COLO668 (cell line): ENCODE measurements around the gene SOS2.

Source experiments
- DNase-seq: peaks from one replicate; lab custom pipeline; 2025; ENCODE audit not compliant: unreplicated experiment; lab: John Stamatoyannopoulos, UW

SOS2 gene

DNA sequence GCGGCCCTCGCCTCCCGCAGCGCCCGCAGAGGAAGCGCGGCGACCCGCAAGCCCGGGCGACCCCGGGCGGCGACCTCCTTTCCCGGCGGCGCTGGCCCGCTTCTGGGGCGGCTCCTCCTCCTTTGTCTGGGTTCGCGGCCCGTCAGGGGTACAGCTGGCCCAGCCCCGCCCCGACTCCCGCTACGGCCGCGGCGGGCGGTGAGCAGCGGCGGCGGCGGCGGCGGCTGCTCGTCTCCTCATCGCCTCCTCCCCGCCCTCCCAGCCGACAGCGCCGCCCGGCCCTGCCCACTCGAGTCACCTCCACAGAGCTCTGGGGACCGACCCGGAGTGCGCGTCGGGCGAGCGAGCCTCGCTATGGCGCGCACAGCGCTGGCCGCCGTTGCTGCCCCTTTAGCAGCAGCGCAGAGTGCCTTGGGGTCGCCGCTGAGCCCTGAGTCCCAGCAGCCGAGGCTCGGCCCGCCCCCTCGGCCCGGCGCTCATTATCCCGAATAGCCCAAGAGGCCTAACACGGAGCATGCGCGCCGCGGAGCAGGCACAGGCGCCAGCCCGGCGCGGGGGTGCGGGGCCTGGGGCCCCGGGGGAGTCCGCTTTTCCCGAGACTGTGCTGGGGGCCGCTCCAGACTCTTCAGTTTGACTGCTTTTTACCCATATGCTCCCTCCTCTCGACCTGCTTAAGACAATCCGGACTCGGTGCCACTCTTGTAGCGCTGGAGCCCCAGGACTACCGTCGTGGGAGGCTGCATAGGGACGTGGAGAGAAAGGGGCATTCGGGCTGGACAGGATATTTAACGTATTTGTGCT, at the start of gene SOS2:
SOS2 (minus strand) TSS at position 104 of the 801 bp plus-strand sequence. CDS start 295 bp downstream, outside the sequence.
- peak; percentile 92 for DNase-seq

DNA sequence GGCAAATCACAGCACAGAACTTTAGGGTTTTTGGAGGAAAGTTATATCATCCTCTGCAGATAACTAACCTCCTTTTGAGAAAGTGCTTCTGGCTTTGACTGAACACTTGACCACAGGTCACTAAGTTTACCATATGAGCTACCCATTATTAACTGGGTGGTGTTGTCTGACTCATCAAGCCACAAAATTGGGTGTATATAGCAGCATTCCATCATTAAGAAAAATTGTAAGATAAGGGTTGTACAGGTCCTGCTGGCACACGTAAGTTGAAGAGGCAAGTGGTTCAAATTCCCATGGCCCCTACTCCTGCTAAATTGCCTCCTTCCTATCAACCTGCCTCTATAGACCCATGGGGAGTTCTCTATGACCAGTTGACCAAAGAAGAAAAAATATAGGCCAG, 41.1 kb upstream of the SOS2 start:
- DNase-seq = no peak

DNA sequence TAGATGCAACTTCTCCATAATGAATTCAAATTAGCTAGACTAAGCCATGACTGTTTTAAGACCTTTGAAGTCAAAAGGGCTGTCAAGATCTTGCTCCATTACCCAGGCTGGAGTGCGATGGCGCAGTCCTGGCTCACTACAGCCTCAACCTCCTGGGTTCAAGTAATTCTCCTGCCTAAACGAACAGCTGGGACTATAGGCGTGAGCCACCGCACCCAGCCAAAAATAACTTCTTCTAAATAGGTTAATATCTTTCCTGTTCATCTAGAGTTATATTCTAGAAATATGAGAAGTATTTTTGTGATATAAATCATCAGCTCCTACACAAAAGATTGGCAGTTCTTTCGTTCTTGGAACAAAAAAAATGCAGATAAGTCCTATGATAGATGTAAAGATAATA, 39.6 kb upstream of the SOS2 start:
- DNase-seq = no peak

DNA sequence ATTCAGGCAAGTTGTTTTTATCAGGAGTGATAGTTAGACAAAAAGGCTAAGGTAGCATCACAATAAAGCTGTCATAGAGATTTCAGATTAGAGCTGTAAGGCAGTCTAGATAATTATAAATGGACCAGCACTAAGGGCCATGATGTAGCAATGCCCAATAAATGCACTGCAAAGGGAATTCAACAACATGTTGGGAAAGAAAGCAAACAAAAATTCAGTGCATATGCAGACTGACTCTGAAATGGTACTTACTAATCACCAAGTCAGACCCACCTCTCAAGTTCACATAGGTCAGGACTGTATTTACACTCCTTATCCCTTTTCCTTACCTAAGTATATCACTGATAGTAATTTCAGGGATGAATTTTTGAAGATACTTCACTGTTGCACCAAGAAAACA, 33.7 kb upstream of the SOS2 start:
- DNase-seq = no peak

DNA sequence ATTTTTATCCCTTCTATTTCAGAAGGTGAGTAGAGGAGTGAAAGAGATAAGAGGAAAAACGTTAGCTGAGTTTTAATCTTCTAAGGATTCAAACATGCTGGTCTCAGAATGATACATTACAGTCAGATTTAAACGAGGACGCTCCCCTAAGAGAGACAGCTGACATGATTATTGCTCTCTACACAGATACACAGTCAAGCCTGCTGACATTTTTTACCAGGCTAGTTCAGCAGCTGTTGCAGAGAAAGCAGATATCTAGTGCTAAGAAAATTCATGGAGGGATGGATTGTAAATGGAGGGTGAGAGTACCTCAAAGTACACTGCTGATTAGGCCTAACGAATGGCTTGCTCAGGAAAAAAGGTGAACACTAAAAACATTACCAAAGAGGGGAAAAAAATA, 31.9 kb upstream of the SOS2 start:
- no peak for DNase-seq

DNA sequence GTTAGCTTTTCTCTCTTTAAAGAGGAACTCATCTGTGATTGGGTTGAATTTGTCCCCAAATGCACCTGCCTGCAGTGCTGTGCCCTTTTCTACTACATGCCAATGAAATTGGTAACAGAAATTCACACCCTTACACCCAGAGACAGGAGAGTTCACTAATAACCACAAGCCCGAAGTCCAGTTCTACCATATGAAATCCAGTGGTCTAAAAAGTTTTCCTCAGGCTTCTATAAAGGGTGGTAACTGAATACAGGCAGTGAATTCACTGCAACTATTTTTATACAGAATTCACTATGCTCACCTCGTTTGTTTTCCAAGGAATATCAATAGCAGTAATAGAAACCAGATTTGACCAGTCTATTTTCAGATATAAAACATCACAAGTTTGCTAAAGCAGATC, 31.5 kb upstream of the SOS2 start:
- DNase-seq = no peak

DNA sequence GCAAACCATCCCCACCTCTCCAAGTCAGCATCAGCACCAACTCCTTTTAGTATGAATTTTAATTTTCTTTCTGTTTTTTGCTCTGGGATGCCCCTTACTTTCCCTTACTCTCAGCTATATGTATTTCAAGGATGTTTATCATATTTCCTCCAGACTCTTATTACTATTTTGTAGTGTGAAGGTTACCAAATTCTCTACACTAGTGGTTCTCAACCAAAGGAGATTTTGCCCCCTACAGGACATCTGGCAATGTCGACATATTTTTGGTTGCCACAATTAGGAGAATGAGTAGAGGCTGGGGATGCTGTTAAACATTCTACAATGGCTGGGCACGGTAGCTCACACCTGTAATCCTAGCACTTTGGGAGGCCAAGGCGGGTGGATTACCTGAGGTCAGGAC, 29.1 kb upstream of the SOS2 start:
- DNase-seq = no peak

DNA sequence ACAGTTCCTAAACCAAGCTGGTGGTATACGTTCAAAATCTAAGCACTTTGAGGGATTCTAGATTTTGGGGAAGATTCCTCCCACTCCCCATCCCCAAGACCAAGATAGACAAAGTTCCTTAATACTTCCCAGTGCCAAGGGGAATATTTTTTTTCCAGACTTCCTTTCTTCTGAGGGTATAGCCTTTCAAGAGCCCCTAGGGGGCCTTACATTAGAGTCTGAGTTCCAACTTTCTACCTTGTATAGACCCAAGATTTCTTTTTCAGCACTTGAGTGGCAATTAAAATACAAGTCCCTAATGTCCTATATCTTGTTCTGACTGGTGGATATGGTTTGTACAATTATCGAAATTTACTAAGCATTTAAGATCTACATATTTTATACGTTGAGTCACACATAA, 28.7 kb upstream of the SOS2 start:
- no peak for DNase-seq

DNA sequence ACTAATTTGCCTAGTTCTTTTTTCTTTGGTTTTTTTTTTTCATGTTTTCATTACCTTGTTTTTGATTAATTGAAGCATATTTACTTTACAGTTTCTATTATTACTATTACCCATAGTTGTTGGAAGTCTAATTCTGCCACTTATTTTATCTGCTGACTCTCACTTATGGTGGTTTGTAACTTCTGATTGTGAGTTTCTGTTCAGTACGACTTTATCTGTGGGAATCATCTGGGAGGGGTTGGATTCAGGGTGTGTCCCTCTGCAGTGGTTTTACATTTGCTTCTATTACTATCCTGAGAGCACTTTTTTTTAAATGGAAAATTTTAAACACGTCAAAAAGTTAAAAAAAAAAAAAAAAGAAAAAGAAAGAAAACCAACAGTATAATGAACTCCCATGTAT, 26.4 kb upstream of the SOS2 start:
- no peak for DNase-seq

DNA sequence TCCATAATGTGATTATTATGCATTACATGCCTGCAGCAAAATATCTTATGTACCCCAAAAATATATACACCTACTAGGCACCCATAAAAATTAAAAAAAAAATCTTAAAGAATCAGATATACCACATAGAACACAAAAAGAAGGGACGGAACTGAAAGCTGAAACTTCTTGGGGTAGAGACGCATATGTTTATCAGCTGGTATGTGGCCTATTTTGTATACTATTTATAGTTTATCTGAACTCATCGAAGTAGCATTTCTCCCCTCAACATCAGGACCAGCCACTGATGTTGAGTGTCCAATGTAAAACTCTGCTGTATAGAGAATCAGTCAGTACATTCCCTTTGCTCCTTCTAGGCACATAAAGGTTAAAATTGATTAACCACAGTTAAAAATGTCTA, 22.9 kb upstream of the SOS2 start:
- no peak for DNase-seq

DNA sequence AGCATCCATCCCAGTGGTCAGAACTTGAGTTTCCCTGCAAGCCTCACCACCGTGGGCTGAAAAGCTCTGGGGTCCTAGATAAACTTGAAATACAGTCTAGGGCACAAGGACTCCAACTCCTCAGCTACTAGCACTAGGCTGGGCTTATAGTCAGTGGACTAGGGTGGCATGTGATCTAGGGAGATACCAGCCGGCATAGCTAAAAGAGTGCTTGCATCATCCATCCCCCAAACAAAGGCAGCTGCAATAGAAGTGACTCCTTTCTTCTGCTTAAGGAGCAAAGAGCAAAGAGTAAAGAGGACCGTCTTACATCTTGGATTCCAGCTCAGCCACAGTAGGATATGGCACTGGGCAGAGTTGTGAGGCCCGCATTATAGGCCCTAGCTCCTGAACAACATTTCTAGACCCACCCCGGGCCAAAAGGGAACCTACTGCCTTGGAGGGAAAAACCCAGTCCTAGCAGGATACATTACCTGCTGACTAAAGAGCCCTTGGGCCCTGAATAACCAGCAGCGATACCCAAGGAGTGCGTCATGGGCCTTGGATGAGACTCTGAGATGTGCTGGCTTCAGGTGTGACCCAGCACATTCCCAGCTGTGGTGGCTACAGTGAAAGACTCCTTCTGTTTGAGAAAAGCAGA, 17.9 kb upstream of the SOS2 start:
- DNase-seq = no peak

DNA sequence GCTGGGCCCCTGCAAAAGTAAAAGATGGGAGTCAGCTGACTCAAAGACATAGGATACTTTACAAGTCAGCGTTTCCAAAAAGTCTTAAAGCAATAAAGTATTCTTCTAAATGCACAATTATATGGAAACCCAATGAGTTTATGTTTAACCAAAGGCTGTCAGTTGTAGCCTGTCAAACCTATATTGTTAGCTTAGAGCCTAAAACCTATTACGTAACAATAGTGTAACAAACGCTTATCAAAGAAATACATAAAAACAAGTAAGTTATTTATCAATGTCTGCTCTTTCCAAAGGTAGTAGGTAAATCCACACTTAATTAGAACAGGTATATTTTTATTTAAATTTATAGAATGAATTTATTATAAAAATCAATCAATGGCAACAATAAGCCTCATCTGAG, 15.9 kb upstream of the SOS2 start:
- DNase-seq = no peak

DNA sequence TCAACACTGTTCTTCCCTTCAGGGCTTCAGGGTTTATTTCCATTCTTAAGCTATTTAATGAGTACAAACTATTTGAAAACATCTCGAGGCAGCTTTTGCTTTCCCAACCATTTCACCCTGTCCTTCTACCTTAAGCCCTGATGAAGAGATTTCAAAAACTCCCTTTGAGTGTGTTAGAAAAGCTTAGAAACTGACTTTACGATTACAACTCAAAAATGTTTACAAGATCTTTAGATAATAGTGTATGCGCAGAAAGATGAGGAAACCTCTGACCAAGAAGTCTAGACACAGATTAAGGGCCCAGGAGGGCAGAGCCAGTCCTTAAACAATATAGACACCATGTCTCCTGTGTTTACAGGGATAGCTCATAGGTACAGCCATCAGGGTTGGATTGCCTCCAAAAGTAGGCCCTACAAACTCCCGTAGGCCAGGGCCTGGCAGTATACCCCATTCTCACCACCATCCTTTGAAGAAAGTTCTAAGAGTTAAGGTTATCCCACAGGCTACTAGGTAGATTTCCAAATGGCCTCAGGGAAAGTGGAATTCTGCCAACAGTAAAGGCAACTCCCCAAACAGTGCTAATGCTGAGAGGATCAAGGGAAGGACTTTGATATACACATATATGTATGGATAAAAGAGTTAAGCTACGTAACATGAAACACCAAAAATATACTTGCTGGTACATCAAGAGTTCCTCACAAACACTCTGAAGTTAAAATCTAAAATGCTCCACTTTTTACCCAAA, 11.4 kb upstream of the SOS2 start:
- no peak for DNase-seq

DNA sequence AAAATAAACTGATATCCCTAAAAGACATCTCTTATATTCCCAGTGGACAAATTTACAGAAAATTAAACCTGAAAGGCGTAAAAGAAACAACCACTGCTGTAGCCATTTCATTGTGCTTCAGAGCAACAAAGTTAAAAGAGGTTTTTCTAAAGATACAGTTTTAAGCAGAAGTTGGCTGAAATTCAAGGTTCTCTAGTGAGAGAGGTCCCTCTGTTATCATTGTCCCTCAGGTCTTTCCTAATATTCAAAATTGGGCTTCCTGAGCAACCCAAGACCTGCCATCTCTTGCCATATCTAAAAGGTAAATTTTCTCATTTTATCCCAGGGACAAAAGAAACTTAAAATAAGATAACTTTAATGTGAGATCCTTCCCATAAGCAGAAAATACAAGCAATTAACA, 10.7 kb upstream of the SOS2 start:
- DNase-seq = no peak

DNA sequence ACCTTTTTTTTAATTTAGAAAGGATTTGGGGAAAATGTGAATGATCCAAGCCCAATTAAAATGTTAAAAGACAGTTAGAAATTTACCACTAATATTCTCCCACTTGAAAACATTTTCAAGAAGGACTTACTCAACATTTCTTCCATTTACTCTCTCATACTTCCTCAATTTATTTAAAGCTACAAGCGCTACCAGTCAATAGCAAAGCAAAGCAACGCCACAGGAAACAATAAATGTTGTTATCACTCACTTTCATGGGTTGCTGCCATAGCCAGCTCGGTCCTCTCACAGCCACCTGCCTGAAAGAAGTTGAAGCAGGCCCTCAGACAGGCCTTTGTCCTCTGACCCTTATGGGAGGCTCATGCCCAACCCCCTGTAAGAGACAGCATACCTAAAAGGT, 6.0 kb upstream of the SOS2 start:
- DNase-seq = no peak

DNA sequence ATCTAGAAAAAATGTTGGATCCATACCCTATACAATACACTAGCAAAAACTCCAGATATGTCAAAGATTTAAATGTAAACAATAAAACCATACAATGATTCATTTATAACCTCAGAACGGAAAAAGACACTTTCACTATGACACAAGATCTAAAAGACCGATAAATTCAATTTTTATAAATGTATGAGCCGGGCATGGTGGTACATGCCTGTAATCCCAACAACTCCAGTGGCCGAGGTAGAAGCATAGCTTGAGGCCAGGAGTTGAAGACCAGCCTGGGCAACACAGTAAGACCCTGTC, 2.5 kb upstream of the SOS2 start:
- no peak for DNase-seq

DNA sequence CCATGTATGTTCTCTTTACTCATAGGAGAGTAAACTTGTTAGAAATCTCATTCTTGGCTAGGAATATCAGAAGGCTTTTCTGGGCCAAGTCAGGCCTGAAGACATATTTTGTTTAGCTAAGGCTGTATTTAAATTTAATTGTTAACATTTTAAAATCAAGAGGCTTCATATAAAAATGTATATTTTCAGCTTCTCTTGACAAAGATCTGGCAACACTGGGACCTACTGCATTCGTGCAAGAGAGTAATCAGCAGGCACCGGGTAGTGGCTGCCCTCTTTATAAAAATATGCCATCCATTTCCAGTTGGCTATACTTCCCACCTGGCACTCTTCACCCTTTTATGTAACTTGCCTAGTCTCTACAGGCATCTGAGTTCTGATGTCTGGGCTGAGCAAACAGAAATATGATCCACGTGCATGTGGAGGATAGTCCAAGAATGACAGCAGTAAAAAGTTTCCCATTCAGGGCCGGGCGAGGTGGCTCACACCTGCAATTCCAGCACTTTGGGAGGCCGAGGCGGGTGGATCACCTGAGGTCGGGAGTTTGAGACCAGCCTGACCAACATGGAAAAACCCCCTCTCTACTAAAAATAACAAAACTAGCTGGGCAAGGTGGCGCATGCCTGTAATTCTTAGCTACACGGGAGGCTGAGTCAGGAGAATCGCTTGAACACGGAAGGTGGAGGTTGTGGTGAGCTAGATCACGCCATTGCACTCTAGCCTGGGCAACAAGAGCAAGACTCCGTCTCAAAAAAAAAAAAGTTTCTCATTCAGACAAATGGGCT, 2.0 kb upstream of the SOS2 start:
- DNase-seq = peak; percentile 43

DNA sequence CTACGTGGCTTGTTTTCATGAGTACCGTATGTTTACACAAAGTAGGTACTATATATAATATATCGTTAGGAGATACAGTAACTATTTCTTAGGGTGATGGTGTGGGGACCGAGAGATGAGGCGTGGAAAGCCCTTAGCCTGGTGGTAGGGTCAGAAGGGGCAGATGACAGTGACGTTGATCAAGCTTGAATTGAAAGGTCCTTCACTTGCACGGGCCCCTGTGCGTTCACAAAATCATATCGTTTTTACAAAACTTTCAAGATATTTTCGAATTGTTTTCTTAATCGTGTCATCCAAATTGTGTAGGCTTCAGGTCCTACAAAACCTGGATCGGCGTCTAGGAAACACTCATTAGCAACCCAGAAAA, 881 bp upstream of the SOS2 start:
- DNase-seq = no peak

DNA sequence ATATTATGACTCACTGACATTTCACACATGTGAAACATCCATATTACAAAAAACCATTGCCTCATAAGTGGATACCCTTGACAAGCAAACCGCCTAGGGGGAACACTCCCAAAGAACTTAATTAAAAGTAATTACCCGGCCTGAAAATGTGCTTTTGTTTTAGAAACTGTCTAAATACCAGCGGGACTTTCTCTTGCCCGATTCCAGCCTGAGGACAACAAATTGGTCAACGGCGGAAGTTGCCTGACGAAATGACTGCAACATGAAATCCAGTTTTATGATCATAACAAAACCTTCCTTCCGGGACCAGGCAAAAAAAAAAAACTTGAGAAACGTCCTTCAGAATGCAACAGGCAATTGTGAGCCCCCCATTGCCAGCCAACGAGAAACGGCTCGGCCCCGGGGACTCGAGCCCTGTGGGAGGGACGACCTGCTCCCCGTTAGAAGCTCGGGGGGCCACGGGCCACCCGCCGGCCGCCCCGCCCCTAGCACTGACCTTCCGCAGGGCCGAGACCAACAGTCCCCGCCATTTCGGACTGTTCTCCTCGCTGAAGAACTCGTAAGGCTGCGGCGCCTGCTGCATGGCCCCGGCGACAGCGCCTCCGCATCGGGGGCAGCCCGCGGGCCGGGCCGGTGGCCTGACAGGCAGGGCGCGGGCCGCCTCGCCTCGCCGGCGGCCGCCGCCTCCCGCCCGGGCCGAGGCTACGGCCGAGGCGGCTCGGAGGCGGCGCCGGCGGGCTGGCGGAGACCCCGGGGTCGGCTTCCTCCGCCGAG, 490 bp downstream of the SOS2 start:
- peak; percentile 75 for DNase-seq

DNA sequence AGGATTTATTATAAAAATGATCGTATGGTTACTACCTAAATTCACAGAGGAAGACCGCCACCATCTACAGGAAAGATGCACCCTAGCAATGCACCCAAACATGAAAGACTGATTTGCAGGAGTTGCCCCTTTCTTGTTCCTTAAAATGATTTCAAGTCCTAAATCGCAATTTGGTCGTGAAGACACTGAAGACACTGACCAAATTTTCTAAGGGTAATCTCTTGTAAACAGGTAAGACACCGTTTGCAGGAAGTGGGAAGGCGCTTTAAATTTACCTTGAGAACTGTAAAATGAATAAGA, 1.0 kb downstream of the SOS2 start:
- DNase-seq = no peak

DNA sequence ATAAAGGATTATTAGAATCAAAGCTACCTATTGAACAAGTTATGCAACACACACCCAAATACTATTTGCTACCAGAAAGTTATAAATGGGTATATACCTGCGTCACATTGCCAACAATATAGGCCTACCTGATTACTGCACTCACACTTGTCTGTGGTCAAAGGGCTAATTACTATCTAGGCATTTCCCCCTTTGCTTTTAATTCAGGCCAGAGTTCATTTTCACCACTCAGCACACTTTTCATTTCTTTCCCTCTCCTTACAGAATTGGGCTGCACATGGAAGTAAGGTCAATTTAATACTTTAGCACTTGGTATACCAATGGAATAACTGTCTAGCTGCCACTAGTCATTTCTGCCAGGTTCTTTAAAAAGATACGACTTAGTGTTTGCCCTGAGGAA, 1.7 kb downstream of the SOS2 start:
- DNase-seq = no peak
